ENCODE data around the gene CDK19.
"Not testable (repeated sequence)": the region's sequence is repeated elsewhere in the genome, so short reads cannot be mapped to it uniquely, and the experiment has no call there.

CDK19 gene

GRCh38 chr6:110587328-110587727 is 227.9 kb downstream of the CDK19 start:
- DNase-seq, result no peak

- no peak for DNase-seq
These were observed 233.6 kb downstream of the CDK19 start for GRCh38 chr6:110581679-110582078.

GRCh38 chr6:110577596-110578167 is 237.6 kb downstream of the CDK19 start:
- not testable (repeated sequence) for DNase-seq

- no peak for DNase-seq
These were observed 239.3 kb downstream of the CDK19 start for GRCh38 chr6:110575925-110576463.

GRCh38 chr6:110574817-110575216 is 240.5 kb downstream of the CDK19 start:
- no peak for DNase-seq

GRCh38 chr6:110573537-110573936 is 241.7 kb downstream of the CDK19 start:
- DNase-seq, result no peak

GRCh38 chr6:110573136-110573535 is 242.1 kb downstream of the CDK19 start:
- DNase-seq, result no peak

- DNase-seq, result no peak
These were observed 247.1 kb downstream of the CDK19 start for GRCh38 chr6:110567957-110568696.

- no peak for DNase-seq
These were observed 248.7 kb downstream of the CDK19 start for GRCh38 chr6:110566346-110567125.

GRCh38 chr6:110564703-110565421 is 250.4 kb downstream of the CDK19 start:
- DNase-seq, result peak in 1 of 51 donors; percentile 15

- no peak for DNase-seq
These were observed 251.6 kb downstream of the CDK19 start for GRCh38 chr6:110563711-110564110.

- no peak for DNase-seq
These were observed 252.9 kb downstream of the CDK19 start for GRCh38 chr6:110562316-110562915.

GRCh38 chr6:110561696-110562095 is 253.6 kb downstream of the CDK19 start:
- no peak for DNase-seq

GRCh38 chr6:110561008-110561396 is 254.3 kb downstream of the CDK19 start:
- no peak for DNase-seq

- DNase-seq, result no peak
These were observed 254.8 kb downstream of the CDK19 start for GRCh38 chr6:110560239-110561007.
